Mesendoderm (in vitro differentiated cells): Measurements from ENCODE around the gene RHOV.

Experiments
- DNase-seq: peaks from one replicate; pipeline ENCODE4 v3.0.0; 2013
- H2AK5ac ChIP-seq: 2 replicates; pipeline ENCODE4 v1.6.1; 2013; ENCODE audit warnings: low read length, inconsistent platforms
- H2BK120ac ChIP-seq: 2 replicates; pipeline ENCODE4 v1.6.1; 2013; ENCODE audit warnings: low read depth, mild to moderate bottlenecking, low read length, moderate library complexity, mixed read lengths
- H2BK15ac ChIP-seq: replicated peaks from 2 replicates; pipeline ENCODE4 v1.6.1; 2013; ENCODE audit warnings: low read depth, mild to moderate bottlenecking, moderate library complexity
- H2BK5ac ChIP-seq: 2 replicates; pipeline ENCODE4 v1.6.1; 2013; ENCODE audit warnings: low read length, inconsistent platforms
- H3K18ac ChIP-seq: 2 replicates; pipeline ENCODE4 v1.6.1; 2013; ENCODE audit warnings: mild to moderate bottlenecking, low read length, mixed read lengths
- H3K23ac ChIP-seq: one replicate; pipeline ENCODE4 v1.6.1; 2013; ENCODE audit warnings: low read length
- H3K27ac ChIP-seq: 2 replicates; pipeline ENCODE4 v1.5.1; 2013; ENCODE audit warnings: low read depth, mild to moderate bottlenecking, inconsistent platforms, low read length, moderate library complexity
- H3K27me3 ChIP-seq: 2 replicates; pipeline ENCODE4 v1.6.1; 2013; ENCODE audit warnings: low read length, control low read depth, mild to moderate bottlenecking, inconsistent platforms; ENCODE audit not compliant: insufficient read depth, poor library complexity
- H3K36me3 ChIP-seq: 2 replicates; pipeline ENCODE4 v1.6.1; 2013; ENCODE audit warnings: low read length, inconsistent platforms; ENCODE audit not compliant: control insufficient read depth, insufficient read depth
- H3K4ac ChIP-seq: one replicate; pipeline ENCODE4 v1.6.1; 2013; ENCODE audit warnings: low read depth, mild to moderate bottlenecking, low read length, moderate library complexity
- H3K4me1 ChIP-seq: 2 replicates; pipeline ENCODE4 v1.6.1; 2013; ENCODE audit warnings: low read depth, low read length, inconsistent platforms; ENCODE audit not compliant: control insufficient read depth
- H3K4me2 ChIP-seq: 2 replicates; pipeline ENCODE4 v1.6.1; 2013; ENCODE audit warnings: low read length
- H3K4me3 ChIP-seq: 2 replicates; pipeline ENCODE4 v1.5.1; 2013; ENCODE audit warnings: mild to moderate bottlenecking, low read length
- H3K56ac ChIP-seq: one replicate; pipeline ENCODE4 v1.6.1; 2013; ENCODE audit warnings: low read length
- H3K79me1 ChIP-seq: 2 replicates; pipeline ENCODE4 v1.6.1; 2013; ENCODE audit warnings: low read length, inconsistent platforms
- H3K79me2 ChIP-seq: 2 replicates; pipeline ENCODE4 v1.6.1; 2013; ENCODE audit warnings: mild to moderate bottlenecking, low read length; ENCODE audit not compliant: control insufficient read depth, insufficient read depth
- H3K9ac ChIP-seq: 2 replicates; pipeline ENCODE4 v1.6.1; 2013; ENCODE audit warnings: low read length, inconsistent platforms
- H4K5ac ChIP-seq: one replicate; pipeline ENCODE4 v1.6.1; 2013; ENCODE audit warnings: low read length
- H4K8ac ChIP-seq: one replicate; pipeline ENCODE4 v1.6.1; 2013; ENCODE audit warnings: low read depth, mild to moderate bottlenecking, control low read depth, low read length, moderate library complexity
- WGBS: extraction: QIAGEN DNeasy Blood & Tissue Kit; methylation state at CpG from one replicate; pipeline ENCODE4 v1.1.7; 2013; ENCODE audit warnings: low lambda C conversion rate, missing lambda C conversion rate; ENCODE audit not compliant: insufficient coverage; ENCODE audit errors: extremely low coverage; 5-methylcytosine and 5-hydroxymethylcytosine counted together

RHOV gene

DNA sequence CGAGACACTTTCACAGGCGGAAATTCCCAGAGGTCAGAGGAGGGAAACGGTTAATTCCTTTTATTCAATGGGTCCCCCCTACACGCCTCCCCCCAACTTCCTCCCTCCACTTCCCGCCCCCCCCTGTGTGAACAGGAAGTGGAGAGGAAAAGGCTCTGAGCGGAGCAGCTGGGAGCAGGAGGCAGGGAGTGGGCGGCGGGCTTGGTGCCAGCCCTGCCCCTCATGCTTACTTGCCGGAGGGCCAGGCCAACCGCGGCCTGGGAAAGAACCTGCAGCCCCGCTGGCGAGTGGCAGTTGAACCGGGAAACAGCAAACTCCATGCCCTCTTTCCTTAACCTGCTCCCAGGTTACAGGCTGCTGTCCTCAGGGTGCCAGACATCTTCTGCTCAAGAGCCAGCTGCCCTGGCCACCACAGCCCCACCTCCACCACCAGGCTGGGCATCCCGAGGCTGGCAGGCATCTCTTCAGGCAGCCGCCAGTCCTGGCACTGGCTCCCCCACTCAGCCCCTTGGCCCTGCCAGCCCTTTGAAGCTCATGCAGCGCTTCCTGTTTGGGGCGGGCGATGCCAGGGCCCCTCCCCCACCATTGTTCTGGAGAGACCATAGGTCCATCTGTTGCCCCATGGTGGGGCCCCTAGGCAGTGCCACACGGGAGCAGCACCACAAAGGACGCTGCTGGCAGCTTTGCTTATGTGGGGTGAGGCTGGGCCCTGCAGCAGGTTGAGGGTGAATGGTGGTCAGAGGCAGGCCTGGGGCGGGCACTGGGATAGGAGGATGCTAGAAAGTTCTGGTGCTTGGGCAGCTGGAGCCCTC, 33.2 kb upstream of the RHOV start:
- Histone ChIP-seq H2BK120ac (no peak overlapping the region), H3K56ac (peak overlapping the region; percentile 85), H3K27me3 (no peaks in the 10 kb centered on the region), H3K9ac (peak overlapping the region; percentile 74), H4K5ac (no peak overlapping the region), H3K79me1 (no peaks in the 10 kb centered on the region), H3K23ac (no peak overlapping the region), H2BK15ac (no peak overlapping the region), H4K8ac (no peak overlapping the region), H2BK5ac (no peak overlapping the region), H3K36me3 (peaks cover 4% of the 10 kb centered on the region), H3K18ac (no peak overlapping the region), H3K27ac (no peak overlapping the region), H3K79me2 (no peaks in the 10 kb centered on the region), H3K4me2 (peak overlapping the region; percentile 98), H3K4ac (no peak overlapping the region), H3K4me3 (no peak overlapping the region), H3K4me1 (peaks cover 3% of the 10 kb centered on the region), H2AK5ac (no peak overlapping the region)
- no peak for DNase-seq
- no CpG with 5 or more reads among the region's 22 CpGs for WGBS

DNA sequence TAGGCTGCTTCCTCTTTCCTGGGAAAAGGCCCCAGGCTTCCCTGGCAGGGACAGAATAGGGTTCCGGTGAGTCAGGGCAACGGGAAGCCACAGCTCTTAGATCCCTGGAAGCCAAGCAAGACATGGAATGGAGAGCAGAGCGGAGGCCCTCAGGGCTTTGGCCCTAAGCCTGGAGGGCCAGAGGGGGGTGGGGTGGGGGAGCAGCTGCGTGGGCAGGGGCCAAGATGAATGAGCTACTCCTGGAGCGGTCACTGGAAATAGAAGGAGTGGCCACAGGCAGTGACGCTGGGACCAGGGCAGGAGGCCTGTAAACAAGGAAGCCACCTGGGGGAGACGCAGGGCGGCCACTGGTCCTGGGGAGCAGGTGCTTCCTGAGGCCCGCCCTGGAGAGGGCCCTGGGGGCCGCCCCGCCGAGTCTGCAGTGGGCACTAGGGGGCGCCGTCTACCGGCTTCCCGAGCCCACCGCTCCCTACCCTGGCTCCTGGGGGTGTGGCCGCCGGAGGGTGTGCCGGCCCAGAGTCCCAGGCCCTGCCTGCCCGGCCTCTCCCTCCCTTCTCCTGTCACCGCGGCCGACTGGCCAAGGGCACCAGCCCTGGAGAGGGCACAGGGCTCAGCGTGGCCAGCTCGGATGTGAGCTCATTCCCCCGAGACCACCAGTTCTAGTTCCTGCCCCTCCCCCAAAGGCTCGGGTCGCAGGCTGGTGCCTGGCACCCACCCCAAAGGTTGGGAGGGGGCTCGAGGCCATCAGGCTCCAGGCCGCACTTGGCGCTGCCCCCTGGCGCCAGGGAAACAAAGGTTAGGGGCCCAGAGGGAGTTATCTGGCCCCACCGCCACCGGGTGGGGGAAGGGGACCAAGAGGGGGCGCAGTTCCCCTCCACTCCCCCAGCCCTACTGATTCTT, 32.3 kb upstream of the RHOV start:
- Histone ChIP-seq H3K4me2 (peak overlapping the region; percentile 98), H3K36me3 (peaks cover 4% of the 10 kb centered on the region), H2AK5ac (no peak overlapping the region), H2BK120ac (no peak overlapping the region), H3K27ac (no peak overlapping the region), H4K5ac (no peak overlapping the region), H2BK5ac (no peak overlapping the region), H3K27me3 (no peaks in the 10 kb centered on the region), H4K8ac (no peak overlapping the region), H3K56ac (peak overlapping the region; percentile 85), H2BK15ac (no peak overlapping the region), H3K18ac (no peak overlapping the region), H3K4ac (no peak overlapping the region), H3K79me1 (no peaks in the 10 kb centered on the region), H3K4me3 (no peak overlapping the region), H3K4me1 (peaks cover 3% of the 10 kb centered on the region), H3K23ac (no peak overlapping the region), H3K79me2 (no peaks in the 10 kb centered on the region), H3K9ac (peak overlapping the region; percentile 74)
- DNase-seq: peak; percentile 92
- WGBS: no CpG with 5 or more reads among the region's 36 CpGs

- no CpG with 5 or more reads among the region's 7 CpGs for WGBS
- no peak overlapping the region for H2AK5ac ChIP-seq
These were observed 30.6 kb upstream of the RHOV start for GRCh38 chr15:40904552-40905201.

DNA sequence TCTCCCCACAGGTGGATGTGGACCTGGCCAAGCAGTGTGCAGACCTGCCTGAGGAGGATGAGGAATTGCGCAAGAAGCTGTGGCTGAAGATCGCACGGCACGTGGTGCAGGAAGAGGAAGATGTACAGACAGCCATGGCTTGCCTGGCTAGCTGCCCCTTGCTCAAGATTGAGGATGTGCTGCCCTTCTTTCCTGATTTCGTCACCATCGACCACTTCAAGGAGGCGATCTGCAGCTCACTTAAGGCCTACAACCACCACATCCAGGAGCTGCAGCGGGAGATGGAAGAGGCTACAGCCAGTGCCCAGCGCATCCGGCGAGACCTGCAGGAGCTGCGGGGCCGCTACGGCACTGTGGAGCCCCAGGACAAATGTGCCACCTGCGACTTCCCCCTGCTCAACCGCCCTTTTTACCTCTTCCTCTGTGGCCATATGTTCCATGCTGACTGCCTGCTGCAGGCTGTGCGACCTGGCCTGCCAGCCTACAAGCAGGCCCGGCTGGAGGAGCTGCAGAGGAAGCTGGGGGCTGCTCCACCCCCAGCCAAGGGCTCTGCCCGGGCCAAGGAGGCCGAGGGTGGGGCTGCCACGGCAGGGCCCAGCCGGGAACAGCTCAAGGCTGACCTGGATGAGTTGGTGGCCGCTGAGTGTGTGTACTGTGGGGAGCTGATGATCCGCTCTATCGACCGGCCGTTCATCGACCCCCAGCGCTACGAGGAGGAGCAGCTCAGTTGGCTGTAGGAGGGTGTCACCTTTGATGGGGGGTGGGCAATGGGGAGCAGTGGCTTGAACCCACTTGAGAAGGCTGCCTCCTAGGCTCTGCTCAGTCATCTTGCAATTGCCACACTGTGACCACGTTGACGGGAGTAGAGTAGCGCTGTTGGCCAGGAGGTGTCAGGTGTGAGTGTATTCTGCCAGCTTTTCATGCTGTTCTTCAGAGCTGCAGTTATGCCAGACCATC, 28.8 kb upstream of the RHOV start:
- H4K5ac ChIP-seq: no peak overlapping the region
- no peak overlapping the region for H3K18ac ChIP-seq
- no peak overlapping the region for H2AK5ac ChIP-seq
- H3K36me3 ChIP-seq: peaks cover 18% of the 10 kb centered on the region
- H3K27ac ChIP-seq: no peak overlapping the region
- H2BK15ac ChIP-seq: no peak overlapping the region
- no peak overlapping the region for H3K4me3 ChIP-seq
- no peak overlapping the region for H2BK5ac ChIP-seq
- H3K4me2 ChIP-seq: no peak overlapping the region
- DNase-seq: no peak
- H3K79me1 ChIP-seq: peaks cover 3% of the 10 kb centered on the region
- H4K8ac ChIP-seq: no peak overlapping the region
- no CpG with 5 or more reads among the region's 33 CpGs for WGBS
- H2BK120ac ChIP-seq: no peak overlapping the region
- no peak overlapping the region for H3K9ac ChIP-seq
- H3K4ac ChIP-seq: no peak overlapping the region
- H3K56ac ChIP-seq: no peak overlapping the region
- peaks cover 3% of the 10 kb centered on the region for H3K4me1 ChIP-seq
- no peaks in the 10 kb centered on the region for H3K27me3 ChIP-seq
- H3K79me2 ChIP-seq: no peaks in the 10 kb centered on the region
- H3K23ac ChIP-seq: no peak overlapping the region

More at GRCh38 chr15:40904552-40905201, 30.6 kb upstream of the RHOV start:
- no peak overlapping the region for H4K8ac ChIP-seq
- H2BK15ac ChIP-seq: no peak overlapping the region
- no peak overlapping the region for H3K4ac ChIP-seq
- H2BK120ac ChIP-seq: no peak overlapping the region
- no peak overlapping the region for H2BK5ac ChIP-seq
- no peak overlapping the region for H3K9ac ChIP-seq
- peaks cover 3% of the 10 kb centered on the region for H3K79me1 ChIP-seq
- H3K18ac ChIP-seq: no peak overlapping the region
- no peak for DNase-seq
- peaks cover 3% of the 10 kb centered on the region for H3K4me1 ChIP-seq
- H3K27me3 ChIP-seq: no peaks in the 10 kb centered on the region
- H3K56ac ChIP-seq: no peak overlapping the region
- no peak overlapping the region for H3K4me3 ChIP-seq
- H4K5ac ChIP-seq: no peak overlapping the region
- H3K79me2 ChIP-seq: no peaks in the 10 kb centered on the region
- no peak overlapping the region for H3K4me2 ChIP-seq
- H3K36me3 ChIP-seq: peaks cover 12% of the 10 kb centered on the region
- H3K23ac ChIP-seq: no peak overlapping the region
- H3K27ac ChIP-seq: no peak overlapping the region

GRCh38 chr15:40901053-40901443, 27.0 kb upstream of the RHOV start:
- Histone ChIP-seq H4K5ac (no peak overlapping the region), H3K18ac (no peak overlapping the region), H2BK15ac (no peak overlapping the region), H3K4ac (no peak overlapping the region), H3K23ac (no peak overlapping the region), H2BK120ac (no peak overlapping the region), H2AK5ac (no peak overlapping the region), H2BK5ac (no peak overlapping the region), H3K4me3 (no peak overlapping the region), H3K9ac (no peak overlapping the region), H3K4me1 (no peaks in the 10 kb centered on the region), H3K27ac (no peak overlapping the region), H4K8ac (no peak overlapping the region), H3K79me2 (no peaks in the 10 kb centered on the region), H3K27me3 (no peaks in the 10 kb centered on the region), H3K4me2 (no peak overlapping the region), H3K56ac (no peak overlapping the region), H3K79me1 (peaks cover 4% of the 10 kb centered on the region), H3K36me3 (peaks cover 18% of the 10 kb centered on the region)
- WGBS: no CpG with 5 or more reads among the region's 5 CpGs
- no peak for DNase-seq
